IMR-90 (cell line): Measurements from ENCODE around the gene TECTA. TPM values are rescaled to one million over a fixed set of nuclear protein-coding genes. Genes with fewer than 3 reads are reported as not detected.

ENCODE experiments used
- ATAC-seq: fragments of 200-7000 bp; cut with Tn5 transposase; 2 replicates; pipeline ENCODE4 v1.9.1; 2020; ENCODE audit warnings: low read depth, mild to moderate bottlenecking, moderate library complexity
- BruUV-seq: library from RNA; stranded (reverse); fragments of 400-500 nt; replicated peaks from 2 replicates; lab custom pipeline; 2021; lab: Mats Ljungman, UMichigan
- CTCF ChIA-PET: fragments of 300-600 bp; formaldehyde crosslinking; extraction: SDS; loops from one replicate; lab custom pipeline; 2021; ENCODE audit warnings: antibody characterized with exemption; lab: Yijun Ruan, JAX
- POLR2A ChIA-PET: fragments of 300-600 bp; sonication (Branson Sonifier 250); formaldehyde crosslinking; loops from one replicate; lab custom pipeline; 2022; ENCODE audit warnings: antibody characterized with exemption; ENCODE audit not compliant: unreplicated experiment; lab: Charles Lee
- DNase-seq: peaks from one replicate; pipeline ENCODE4 v3.0.0; 2013
- H2AFZ ChIP-seq: replicated peaks from 2 replicates; pipeline ENCODE3; 2013; ENCODE audit warnings: low read length, mild to moderate bottlenecking; ENCODE audit not compliant: poor library complexity
- H2AK5ac ChIP-seq: 2 replicates; pipeline ENCODE4 v1.6.1; 2013; ENCODE audit warnings: low read depth, low read length, inconsistent platforms
- H2AK9ac ChIP-seq: replicated peaks from 2 replicates; pipeline ENCODE3; 2013; ENCODE audit warnings: mild to moderate bottlenecking, low read depth, low read length, moderate library complexity; ENCODE audit not compliant: poor library complexity
- H2BK120ac ChIP-seq: 2 replicates; pipeline ENCODE4 v1.6.1; 2013; ENCODE audit warnings: low read depth, low read length, inconsistent platforms
- H2BK15ac ChIP-seq: 3 replicates; pipeline ENCODE4 v1.6.1; 2013; ENCODE audit warnings: low read depth, low read length, inconsistent platforms
- H2BK20ac ChIP-seq: 2 replicates; pipeline ENCODE4 v1.6.1; 2013; ENCODE audit warnings: low read depth, mild to moderate bottlenecking, inconsistent platforms, low read length, moderate library complexity
- H2BK5ac ChIP-seq: 2 replicates; pipeline ENCODE4 v1.6.1; 2013; ENCODE audit warnings: mild to moderate bottlenecking, low read depth, low read length, inconsistent platforms; ENCODE audit not compliant: poor library complexity, severe bottlenecking
- H3K14ac ChIP-seq: replicated peaks from 2 replicates; pipeline ENCODE4 v1.6.1; 2013; ENCODE audit warnings: low read depth, low read length, inconsistent platforms
- H3K18ac ChIP-seq: 2 replicates; pipeline ENCODE4 v1.6.1; 2013; ENCODE audit warnings: low read depth, low read length, control low read depth
- H3K23ac ChIP-seq: 2 replicates; pipeline ENCODE4 v1.6.1; 2013; ENCODE audit warnings: low read depth, low read length, inconsistent platforms
- H3K27ac ChIP-seq: 2 replicates; pipeline ENCODE4 v1.5.1; 2013; ENCODE audit warnings: mild to moderate bottlenecking, control low read depth, low read length; ENCODE audit not compliant: insufficient read depth
- H3K27me3 ChIP-seq: 2 replicates; pipeline ENCODE4 v1.6.1; 2013; ENCODE audit warnings: low read length; ENCODE audit not compliant: control insufficient read depth, insufficient read depth
- H3K36me3 ChIP-seq: 2 replicates; pipeline ENCODE4 v1.6.1; 2013; ENCODE audit warnings: low read length, mixed read lengths; ENCODE audit not compliant: control insufficient read depth, insufficient read depth
- H3K4ac ChIP-seq: 2 replicates; pipeline ENCODE4 v1.6.1; 2013; ENCODE audit warnings: low read depth, low read length, inconsistent platforms
- H3K4me1 ChIP-seq: 2 replicates; pipeline ENCODE4 v1.6.1; 2013; ENCODE audit warnings: low read length, mixed read lengths; ENCODE audit not compliant: control insufficient read depth, insufficient read depth
- H3K4me2 ChIP-seq: 2 replicates; pipeline ENCODE4 v1.6.1; 2013; ENCODE audit warnings: low read depth, mild to moderate bottlenecking, control low read depth, low read length, moderate library complexity
- H3K4me3 ChIP-seq: 2 replicates; pipeline ENCODE4 v1.5.1; 2013; ENCODE audit warnings: low read depth, mild to moderate bottlenecking, control low read depth, low read length, moderate library complexity; ENCODE audit not compliant: insufficient read depth
- H3K56ac ChIP-seq: 2 replicates; pipeline ENCODE4 v1.6.1; 2013; ENCODE audit warnings: low read length, inconsistent platforms; ENCODE audit not compliant: insufficient read depth; ENCODE audit errors: extremely low read depth
- H3K79me1 ChIP-seq, 2 experiments: 2 replicates each; pipeline ENCODE4 v1.6.1; 2013; ENCODE audit warnings: low read length in 2 of 2, inconsistent platforms in 1 of 2, low read depth in 1 of 2
- H3K9ac ChIP-seq: 2 replicates; pipeline ENCODE4 v1.6.1; 2013; ENCODE audit warnings: low read depth, low read length, control low read depth
- H3K9me1 ChIP-seq: 2 replicates; pipeline ENCODE4 v1.6.1; 2013; ENCODE audit warnings: low read length, inconsistent platforms; ENCODE audit not compliant: insufficient read depth
- H3K9me3 ChIP-seq: 2 replicates; pipeline ENCODE4 v1.6.1; 2013; ENCODE audit warnings: low read length; ENCODE audit not compliant: control insufficient read depth, insufficient read depth
- H4K20me1 ChIP-seq: 2 replicates; pipeline ENCODE4 v1.6.1; 2013; ENCODE audit warnings: low read length, inconsistent platforms; ENCODE audit not compliant: insufficient read depth
- H4K5ac ChIP-seq: 2 replicates; pipeline ENCODE4 v1.6.1; 2013; ENCODE audit warnings: mild to moderate bottlenecking, low read depth, low read length, control low read depth
- H4K8ac ChIP-seq, 2 experiments: 2 replicates each; pipeline ENCODE4 v1.6.1; 2013; ENCODE audit warnings: low read depth in 2 of 2, low read length in 2 of 2, control low read depth in 1 of 2, inconsistent platforms in 1 of 2
- H4K91ac ChIP-seq: 2 replicates; pipeline ENCODE4 v1.6.1; 2013; ENCODE audit warnings: low read depth, low read length, inconsistent platforms; ENCODE audit not compliant: insufficient read depth
- BHLHE40 ChIP-seq: fragments of 150-350 bp; IDR thresholded peaks from 2 replicates; pipeline ENCODE4 v1.6.1; 2016; ENCODE audit warnings: mild to moderate bottlenecking, low read depth, low read length
- CEBPB ChIP-seq: IDR thresholded peaks from 2 replicates; pipeline ENCODE4 v1.6.1; 2012; ENCODE audit warnings: low read depth, low read length, improper control_type of control experiment
- FOS ChIP-seq: fragments of 150-350 bp; IDR thresholded peaks from 2 replicates; pipeline ENCODE4 v1.6.1; 2016; ENCODE audit warnings: low read depth, low read length
- MAFK ChIP-seq: IDR thresholded peaks from 2 replicates; pipeline ENCODE4 v1.6.1; 2012; ENCODE audit warnings: low read depth, low read length, improper control_type of control experiment
- NFE2L2 ChIP-seq: fragments of 150-350 bp; IDR thresholded peaks from 2 replicates; pipeline ENCODE4 v1.6.1; 2016; ENCODE audit warnings: low read depth, mild to moderate bottlenecking, low read length
- RAD21 ChIP-seq: IDR thresholded peaks from 2 replicates; pipeline ENCODE4 v1.6.1; 2012; ENCODE audit warnings: low read length, improper control_type of control experiment
- RCOR1 ChIP-seq: IDR thresholded peaks from 2 replicates; pipeline ENCODE4 v1.6.1; 2012; ENCODE audit warnings: mild to moderate bottlenecking, low read length, improper control_type of control experiment; ENCODE audit not compliant: insufficient replicate concordance
- SMC3 ChIP-seq: fragments of 150-350 bp; IDR thresholded peaks from 2 replicates; pipeline ENCODE4 v1.6.1; 2016; ENCODE audit warnings: low read depth, mild to moderate bottlenecking, antibody characterized with exemption, low read length, moderate library complexity
- WGBS, 2 experiments: methylation state at CpG; one replicate each; pipeline versions ENCODE4 v1.1.5 to v1.1.7; 2013; ENCODE audit warnings: missing lambda C conversion rate in 2 of 2; ENCODE audit not compliant: insufficient read length in 1 of 2; ENCODE audit errors: extremely low coverage in 2 of 2; 5-methylcytosine and 5-hydroxymethylcytosine counted together
- dilution Hi-C: fragments of 300-500 bp; cut with HindIII; formaldehyde crosslinking; loops from one replicate; pipeline ENCODE4 v1.14.3; 2018; ENCODE audit warnings: low sequenced_read_pairs; ENCODE audit not compliant: unreplicated experiment
- in situ Hi-C: fragments of 300-500 bp; cut with MboI; formaldehyde crosslinking; loops from 3 replicates; pipeline ENCODE4 v1.14.3; 2019; ENCODE audit warnings: low sequenced_read_pairs, inconsistent platforms, mixed read lengths
- intact Hi-C: fragments of 100-400 bp; cut with micrococcal nuclease; formaldehyde crosslinking; loops from 2 replicates; pipeline ENCODE4 v1.10.0; 2022
- polyA plus RNA-seq, 3 experiments: library from polyadenylated mRNA; depleted of rRNA; stranded (reverse); fragments of >200 nt; gene quantifications; 2 replicates each; pipeline ENCODE4 v1.2.3, GENCODE V29; 2012; ENCODE audit warnings: low replicate concordance in 1 of 3
- total RNA-seq: library from RNA; depleted of rRNA; stranded (reverse); fragments of >200 nt; gene quantifications from 2 replicates; pipeline ENCODE4 v1.2.3, GENCODE V29; 2012

TECTA gene
- total and polyA plus RNA-seq, 2 of the 4 experiments (the other 2 are of a cell fraction): 0.17 to 0.18 TPM

- Histone ChIP-seq H4K8ac (no peak overlapping the region), H2BK120ac (no peak overlapping the region), H3K36me3 (no peaks in the 10 kb centered on the region), H4K91ac (no peak overlapping the region), H2BK5ac (no peak overlapping the region), H3K56ac (no peak overlapping the region), H3K79me1 (no peaks in the 10 kb centered on the region), H3K23ac (no peak overlapping the region), H4K5ac (no peak overlapping the region), H3K4me1 (no peaks in the 10 kb centered on the region), H3K9me1 (no peaks in the 10 kb centered on the region), H4K20me1 (no peaks in the 10 kb centered on the region), H3K27ac (no peak overlapping the region), H3K9ac (no peak overlapping the region), H3K4me2 (no peak overlapping the region), H3K4me3 (no peak overlapping the region), H2BK20ac (no peak overlapping the region), H3K27me3 (peaks cover 3% of the 10 kb centered on the region; the same call in 1 of the 2 replicates), H2BK15ac (no peak overlapping the region), H2AFZ (no peak overlapping the region), H2AK5ac (no peak overlapping the region), H3K18ac (no peak overlapping the region), H3K4ac (no peak overlapping the region), H3K9me3 (no peaks in the 10 kb centered on the region; the same call in 1 of the 2 replicates), H2AK9ac (no peak overlapping the region), H3K14ac (no peak overlapping the region)
- no TSS peak for BruUV-seq
- intact Hi-C loops (no loop called here), dilution Hi-C loops (no loop called here), in situ Hi-C loops (no loop called here)
- WGBS, 2 experiments: 90% methylated on average over 2 of the region's 8 CpGs; no CpG with 5 or more reads in 1 of the 2 experiments
- POLR2A ChIA-PET: no interaction called here
- ATAC-seq (no peak), DNase-seq (no peak)
- CTCF ChIA-PET: no interaction called here
- TF ChIP-seq FOS: no peak
- TF ChIP-seq RCOR1: no peak
- TF ChIP-seq RAD21: no peak
- no peak for TF ChIP-seq BHLHE40
- TF ChIP-seq CEBPB: no peak
- TF ChIP-seq NFE2L2: no peak
- no peak for TF ChIP-seq MAFK
- TF ChIP-seq SMC3: no peak
Measured at GRCh38 chr11:121153472-121153871, 52.4 kb downstream of the TECTA start.
